GM21390 (cell line): ENCODE results near the gene FSTL1.
A peak's percentile ranks its signal among the peaks of the same experiment; 100 is the strongest.

Experiments
- ATAC-seq: cut with Tn5 transposase; IDR thresholded peaks from one replicate; pipeline ENCODE4 v1.9.1; 2021; ENCODE audit not compliant: unreplicated experiment

Gene FSTL1

DNA sequence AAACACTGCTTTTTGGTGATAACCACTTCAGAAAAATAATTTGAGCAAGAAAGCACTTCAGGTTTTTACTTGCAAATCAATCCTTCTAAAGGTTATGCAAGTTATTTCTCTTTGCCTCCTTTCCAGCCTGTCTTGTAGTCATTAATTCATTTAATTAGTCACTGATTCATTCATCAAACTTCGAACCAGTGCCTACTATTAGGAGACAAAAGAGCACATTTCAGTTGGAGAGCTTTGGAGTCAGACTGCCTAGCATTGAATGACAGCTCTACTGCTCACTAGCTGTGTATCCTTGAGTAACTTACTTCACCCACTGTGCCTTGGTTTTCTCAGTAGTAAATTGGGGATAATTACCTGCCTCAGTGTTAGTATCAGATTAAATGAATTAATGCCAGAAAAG is 86.7 kb downstream of the FSTL1 start:
- no peak for ATAC-seq

DNA sequence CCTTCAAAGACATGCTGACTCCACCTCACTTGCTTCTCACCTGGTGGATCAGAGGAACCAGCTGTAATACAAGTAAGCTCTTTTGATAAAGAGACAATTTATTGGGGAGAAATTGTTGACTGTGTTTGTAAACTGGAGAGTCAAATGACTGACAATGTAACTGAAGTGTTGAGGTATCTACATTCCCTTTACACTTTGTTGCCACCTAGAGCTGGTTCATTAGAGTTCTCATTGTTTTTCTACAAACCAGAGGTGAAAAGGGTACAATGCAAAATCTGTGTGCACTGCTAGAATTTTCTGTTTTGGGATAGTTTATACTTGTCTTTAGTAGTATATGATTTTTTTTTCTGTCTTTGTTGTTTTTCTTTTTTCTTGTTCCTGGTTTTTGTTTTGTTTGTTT is 93.0 kb downstream of the FSTL1 start:
- ATAC-seq = no peak

DNA sequence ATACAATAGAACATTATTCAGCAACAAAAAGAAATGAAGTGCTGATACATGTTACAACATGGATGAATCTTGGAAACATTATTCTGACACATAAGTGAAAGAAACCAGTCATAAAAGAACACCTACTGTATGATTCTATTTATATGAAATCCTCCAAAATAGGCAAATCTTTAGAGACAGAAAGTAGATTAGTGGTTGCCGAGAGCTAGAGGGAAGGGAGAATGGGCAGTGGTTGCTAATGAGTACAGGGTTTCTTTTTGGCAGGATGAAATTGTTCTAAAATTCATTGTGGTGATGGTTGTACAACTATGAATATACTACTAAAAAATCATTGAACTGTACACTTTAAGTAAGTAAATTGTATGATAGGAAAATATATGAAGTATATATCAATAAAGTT is 95.3 kb downstream of the FSTL1 start:
- no peak for ATAC-seq

DNA sequence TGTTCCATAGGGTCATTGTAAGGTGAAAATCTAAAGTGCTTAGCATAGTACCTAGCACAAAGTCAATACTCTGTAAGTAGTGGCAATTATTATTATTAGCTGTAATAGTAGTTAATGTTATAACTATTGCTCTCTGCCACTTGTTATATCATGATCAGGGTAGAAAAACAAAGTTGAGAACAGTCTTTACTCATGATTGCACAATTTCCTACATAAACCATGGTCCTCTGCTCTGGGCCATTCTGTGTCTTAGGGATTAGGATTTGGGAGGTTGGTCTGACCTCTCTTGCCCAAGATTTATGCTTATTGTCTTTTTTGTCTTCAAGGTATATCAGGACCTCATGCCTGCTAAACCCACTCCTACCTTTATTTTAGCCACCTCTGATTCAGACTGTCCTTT is 97.3 kb downstream of the FSTL1 start:
- ATAC-seq = no peak

DNA sequence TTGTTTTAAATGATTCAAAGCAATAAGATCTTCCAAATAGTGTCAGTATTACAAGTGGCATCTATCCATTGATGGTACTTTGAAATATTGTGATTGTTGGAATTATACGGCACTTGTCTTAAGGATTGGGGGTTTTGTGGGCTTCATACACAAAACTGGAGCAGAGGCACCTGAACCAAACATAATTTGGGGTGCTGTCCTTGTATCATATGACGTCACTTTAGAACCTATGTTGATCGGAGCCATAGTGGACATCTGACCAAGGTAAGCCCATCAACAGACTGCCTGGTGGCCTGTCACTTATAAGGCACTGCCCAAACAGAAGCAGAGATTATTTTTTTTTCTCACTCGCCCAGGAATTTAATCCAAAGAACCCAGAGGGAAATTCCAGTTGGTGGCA is 98.8 kb downstream of the FSTL1 start:
- ATAC-seq = no peak

DNA sequence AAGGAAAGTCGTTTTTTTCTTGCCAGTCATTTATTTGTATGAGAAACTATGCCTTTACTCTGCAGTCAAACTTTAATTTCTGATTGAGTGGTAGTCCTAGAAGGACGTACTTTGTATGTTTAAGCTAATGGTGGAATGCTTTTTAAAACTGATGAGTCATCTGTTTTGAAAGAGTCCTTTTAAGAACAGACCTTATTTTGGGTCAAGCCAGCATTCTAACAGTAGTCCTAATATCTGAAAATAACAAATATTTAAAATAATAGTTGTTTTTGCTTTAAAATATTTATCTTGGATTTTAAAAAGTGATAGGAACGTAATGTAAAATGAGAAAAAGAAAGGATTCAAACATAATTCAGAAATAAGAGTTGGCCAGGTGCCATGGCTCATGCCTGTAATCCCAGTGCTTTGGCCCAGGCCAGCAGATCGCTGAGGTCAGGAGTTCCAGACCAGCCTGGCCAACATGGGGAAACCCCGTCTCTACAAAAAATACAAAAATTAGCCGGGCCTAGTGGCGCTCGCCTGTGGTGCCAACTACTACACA is 100.3 kb downstream of the FSTL1 start:
- ATAC-seq = no peak

DNA sequence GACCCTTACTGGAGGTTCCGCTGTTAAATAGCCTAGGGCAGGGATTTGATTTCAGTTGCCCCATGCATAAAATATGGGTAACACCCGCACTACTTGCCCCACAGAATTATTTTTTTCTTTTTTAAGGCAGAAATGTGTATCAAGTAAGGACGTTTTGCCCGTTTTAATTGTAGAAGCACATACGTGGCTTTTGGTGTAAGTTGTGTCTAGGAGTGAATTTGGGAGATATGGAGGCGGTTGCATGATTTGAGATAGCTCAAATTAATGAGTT is 101.0 kb downstream of the FSTL1 start:
- ATAC-seq = no peak

DNA sequence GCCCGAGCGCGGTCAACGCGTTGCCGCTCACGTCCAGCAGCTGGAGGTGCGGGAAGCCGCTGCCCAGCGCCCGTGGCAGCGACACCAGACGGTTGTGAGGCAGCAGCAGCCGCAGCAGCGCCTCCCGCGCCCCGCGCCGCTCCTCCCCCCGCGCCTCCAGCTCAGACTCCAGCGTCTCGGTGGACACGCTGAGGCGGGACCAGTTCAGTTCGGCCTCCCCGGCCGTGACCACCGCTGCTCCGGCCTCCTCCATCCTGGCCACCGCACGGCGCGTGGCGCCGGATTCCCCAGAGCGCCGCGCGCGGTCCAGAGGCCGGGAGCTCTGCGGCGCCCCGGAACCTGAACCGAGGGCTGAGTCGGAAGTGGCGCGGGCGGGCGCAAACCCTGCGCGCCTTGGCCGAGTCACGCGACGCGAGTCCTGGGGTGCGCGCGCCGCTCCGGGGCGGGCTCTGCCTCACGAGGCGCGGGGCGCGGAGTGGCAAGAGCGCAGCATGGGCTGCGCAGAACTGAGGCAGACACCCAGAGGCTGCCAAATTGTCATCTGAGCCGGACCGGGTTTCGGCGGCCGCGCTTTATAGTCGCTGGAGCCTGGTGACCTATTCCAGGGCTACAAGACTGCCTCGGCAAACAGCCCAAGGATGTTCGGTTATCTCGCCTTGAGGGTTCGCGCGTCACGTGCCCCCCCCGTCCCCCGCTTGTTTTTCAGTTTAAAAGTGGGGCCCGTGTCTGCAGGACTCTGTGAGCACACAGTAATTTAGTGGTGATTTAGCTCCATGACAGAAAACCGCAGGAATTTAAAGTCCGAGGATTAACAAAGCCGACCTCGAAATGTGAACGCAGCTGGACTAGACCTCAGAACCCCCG is 101.6 kb downstream of the FSTL1 start, which contains the start of gene LRRC58:
LRRC58 (minus strand) TSS at position 364 of the 864 bp plus-strand sequence; CDS start at position 253, 111 bp downstream.
- ATAC-seq = peak; percentile 85

DNA sequence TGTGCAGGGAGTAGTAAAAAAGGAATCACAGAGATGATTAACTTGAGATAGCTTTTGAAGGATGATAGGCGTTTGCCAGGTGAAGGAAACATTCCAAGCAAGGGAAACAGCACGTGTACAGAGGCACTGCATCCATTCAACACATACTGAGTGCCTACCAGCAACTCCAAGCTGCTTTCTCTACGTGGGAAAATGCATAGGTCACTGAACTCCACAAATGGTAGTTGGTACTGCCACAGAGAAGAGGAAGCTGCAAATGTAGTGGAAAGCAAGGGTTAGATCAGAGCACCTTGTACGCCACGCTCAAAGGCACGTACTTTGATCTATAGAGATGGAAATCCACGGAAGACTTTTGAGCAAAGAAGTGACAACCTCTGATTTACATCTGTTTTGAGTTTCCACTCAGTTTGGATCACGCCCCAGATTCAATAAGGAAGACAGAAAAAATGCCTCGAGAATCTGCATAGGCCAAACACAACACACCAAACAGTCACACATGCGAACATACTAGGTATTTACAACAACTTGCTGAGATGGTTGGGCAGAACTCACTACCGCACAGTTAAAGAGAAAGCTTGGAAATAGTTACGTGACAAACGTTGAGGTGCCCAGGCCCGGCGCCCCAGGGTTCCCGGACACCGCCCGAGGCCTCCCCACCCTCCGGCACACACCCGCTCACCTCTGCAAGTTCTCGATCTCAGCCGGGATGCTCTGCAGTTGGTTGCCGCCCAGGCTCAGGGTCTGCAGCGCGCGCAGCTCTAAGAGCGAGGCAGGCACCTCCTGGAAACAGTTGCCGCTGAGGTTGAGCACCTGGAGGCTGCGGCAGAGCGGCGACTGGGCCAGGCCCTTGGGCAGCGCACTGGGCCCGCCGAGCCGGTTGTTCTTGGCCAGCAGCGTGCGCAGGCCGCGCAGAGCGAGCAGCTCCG is 102.5 kb downstream of the FSTL1 start:
- ATAC-seq = peak; percentile 48

DNA sequence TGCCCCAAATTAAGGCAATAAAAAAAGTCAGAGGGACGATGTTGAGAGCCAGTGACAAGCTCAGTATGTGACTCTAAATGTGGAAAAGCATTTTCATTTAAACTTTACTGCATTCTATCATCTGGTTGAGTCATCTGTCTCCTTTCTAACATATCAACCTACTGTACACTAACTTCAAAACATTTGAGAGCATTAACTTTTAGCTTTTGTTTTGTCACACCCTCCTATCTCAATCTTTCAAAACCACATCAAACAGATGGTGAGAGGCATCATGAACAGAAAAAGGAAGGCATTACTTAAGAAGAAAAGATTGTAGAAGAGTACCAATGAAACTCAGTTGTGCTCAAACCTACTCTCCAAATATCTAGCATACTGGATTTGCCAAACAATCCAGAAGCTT is 106.4 kb downstream of the FSTL1 start:
- ATAC-seq = no peak
